ENCODE data around the gene CEP41. TPM values are rescaled to one million over a fixed set of nuclear protein-coding genes. Genes with fewer than 3 reads are reported as not detected.
A peak's percentile ranks its signal among the peaks of the same experiment; 100 is the strongest.

CEP41 gene
- 10 to 100 TPM in 1 of 4 donors, 1 to 10 TPM in 3; 3.1 to 10.7 (median 7.9) TPM for total RNA-seq

- WGBS, 2 donors, result 3 to 6% methylated on average over 47 to 52 of the region's 61 CpGs
These were observed at the start of gene CEP41 for GRCh38 chr7:130440527-130441365. Gene CEP41, minus strand, starts transcription at chr7:130441016. Its CDS starts 50 bp downstream, at chr7:130440966.

GRCh38 chr7:130490311-130490791 lies 49.5 kb upstream of the CEP41 start:
- peak overlapping the region in 1 of 3 donors; percentile 23 for H3K4me3 ChIP-seq (replicated peaks in 1 of 3)
- no peaks in the 10 kb centered on the region for H3K27me3 ChIP-seq
- DNase-seq, result no peak
- no peaks in the 10 kb centered on the region for H3K4me1 ChIP-seq
- no peaks in the 10 kb centered on the region for H3K9me3 ChIP-seq
- WGBS, 2 donors, result 82 to 83% methylated on average over 21 of the region's 21 CpGs
- intact Hi-C loops (cut with DNase I), result loop anchor here (10.0 kb wide), 1 partner anchor 426 kb away; no protein-coding TSS in a partner anchor
- TF ChIP-seq POLR2A (IDR thresholded peaks at IDR 0.05), result no peak
- TF ChIP-seq, protein P1, sequence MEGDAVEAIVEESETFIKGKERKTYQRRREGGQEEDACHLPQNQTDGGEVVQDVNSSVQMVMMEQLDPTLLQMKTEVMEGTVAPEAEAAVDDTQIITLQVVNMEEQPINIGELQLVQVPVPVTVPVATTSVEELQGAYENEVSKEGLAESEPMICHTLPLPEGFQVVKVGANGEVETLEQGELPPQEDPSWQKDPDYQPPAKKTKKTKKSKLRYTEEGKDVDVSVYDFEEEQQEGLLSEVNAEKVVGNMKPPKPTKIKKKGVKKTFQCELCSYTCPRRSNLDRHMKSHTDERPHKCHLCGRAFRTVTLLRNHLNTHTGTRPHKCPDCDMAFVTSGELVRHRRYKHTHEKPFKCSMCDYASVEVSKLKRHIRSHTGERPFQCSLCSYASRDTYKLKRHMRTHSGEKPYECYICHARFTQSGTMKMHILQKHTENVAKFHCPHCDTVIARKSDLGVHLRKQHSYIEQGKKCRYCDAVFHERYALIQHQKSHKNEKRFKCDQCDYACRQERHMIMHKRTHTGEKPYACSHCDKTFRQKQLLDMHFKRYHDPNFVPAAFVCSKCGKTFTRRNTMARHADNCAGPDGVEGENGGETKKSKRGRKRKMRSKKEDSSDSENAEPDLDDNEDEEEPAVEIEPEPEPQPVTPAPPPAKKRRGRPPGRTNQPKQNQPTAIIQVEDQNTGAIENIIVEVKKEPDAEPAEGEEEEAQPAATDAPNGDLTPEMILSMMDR (IDR thresholded peaks at IDR 0.05), result no peak
- no peak overlapping the region for H3K27ac ChIP-seq
- H3K36me3 ChIP-seq, result no peaks in the 10 kb centered on the region

More at GRCh38 chr7:130440527-130441365, at the start of gene CEP41:
- H3K27ac ChIP-seq, result peak within 1 kb of the TSS; percentile 67 to 86 (median 80)
- DNase-seq, result peak; percentile 99
- H3K27me3 ChIP-seq, result no peaks in the 10 kb centered on the region
- intact Hi-C loops (cut with DNase I), result no loop called here
- H3K4me3 ChIP-seq (replicated peaks in 1 of 3), result peak within 1 kb of the TSS; percentile 15 to 67 (median 59)
- peaks cover 6 to 17% of the 10 kb centered on the region in 2 donors for H3K4me1 ChIP-seq
- no peaks in the 10 kb centered on the region for H3K9me3 ChIP-seq
- no peaks in the 10 kb centered on the region for H3K36me3 ChIP-seq
- TF ChIP-seq, protein P1 (IDR thresholded peaks at IDR 0.05), result no peak
- TF ChIP-seq POLR2A (IDR thresholded peaks at IDR 0.05), result no peak

DNA sequence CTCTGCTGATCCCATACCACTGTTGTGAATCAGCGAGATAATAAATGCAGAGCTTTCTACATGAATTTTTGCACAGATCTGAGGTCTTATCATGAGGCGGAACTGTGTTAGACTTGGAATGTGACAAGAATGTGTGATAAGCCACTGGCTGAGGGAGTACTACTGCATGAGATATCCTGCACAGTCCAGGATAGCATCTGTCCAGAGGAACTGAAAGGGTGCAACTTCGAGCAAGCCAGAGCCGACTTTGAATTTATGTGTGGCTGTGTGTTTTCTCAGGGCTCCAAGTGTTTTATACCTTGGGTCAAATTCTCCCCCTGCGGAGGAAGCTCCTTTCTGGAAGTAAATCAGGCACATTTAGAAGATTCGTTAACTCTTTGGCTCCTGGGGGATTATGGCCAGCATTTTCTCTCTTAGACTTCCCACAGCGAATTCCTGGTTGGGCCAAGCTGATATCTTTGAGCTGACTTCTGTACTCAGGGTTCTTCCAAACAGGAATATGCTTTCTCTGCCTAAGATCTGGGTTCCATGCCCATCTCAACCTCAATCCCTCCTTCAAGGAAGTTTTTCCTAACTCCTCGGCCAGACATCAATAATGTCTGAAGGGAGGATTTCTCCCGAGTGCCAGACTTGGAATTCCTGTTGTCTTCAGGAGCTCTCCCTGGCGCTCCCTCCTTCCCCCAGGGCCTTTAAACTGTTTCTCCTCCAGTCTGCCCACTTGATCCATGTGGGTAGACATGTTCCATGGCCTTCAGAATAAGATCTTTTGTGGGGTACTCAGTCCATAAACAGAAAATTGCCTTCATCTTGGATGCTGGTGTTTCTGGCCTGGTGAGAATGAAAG lies 48.5 kb upstream of the CEP41 start:
- H3K27ac ChIP-seq, result no peak overlapping the region
- no peak for DNase-seq
- intact Hi-C loops (cut with DNase I), result loop anchor here (10.0 kb wide), 1 partner anchor 215 kb away; no protein-coding TSS in a partner anchor
- no peak overlapping the region for H3K4me3 ChIP-seq (replicated peaks in 1 of 3)
- no peaks in the 10 kb centered on the region for H3K36me3 ChIP-seq
- TF ChIP-seq, protein P1 (IDR thresholded peaks at IDR 0.05), result no peak
- TF ChIP-seq POLR2A (IDR thresholded peaks at IDR 0.05), result no peak
- H3K4me1 ChIP-seq, result no peaks in the 10 kb centered on the region
- WGBS, 2 donors, result 72 to 73% methylated on average over 10 of the region's 10 CpGs
- no peaks in the 10 kb centered on the region for H3K9me3 ChIP-seq
- H3K27me3 ChIP-seq, result no peaks in the 10 kb centered on the region

DNA sequence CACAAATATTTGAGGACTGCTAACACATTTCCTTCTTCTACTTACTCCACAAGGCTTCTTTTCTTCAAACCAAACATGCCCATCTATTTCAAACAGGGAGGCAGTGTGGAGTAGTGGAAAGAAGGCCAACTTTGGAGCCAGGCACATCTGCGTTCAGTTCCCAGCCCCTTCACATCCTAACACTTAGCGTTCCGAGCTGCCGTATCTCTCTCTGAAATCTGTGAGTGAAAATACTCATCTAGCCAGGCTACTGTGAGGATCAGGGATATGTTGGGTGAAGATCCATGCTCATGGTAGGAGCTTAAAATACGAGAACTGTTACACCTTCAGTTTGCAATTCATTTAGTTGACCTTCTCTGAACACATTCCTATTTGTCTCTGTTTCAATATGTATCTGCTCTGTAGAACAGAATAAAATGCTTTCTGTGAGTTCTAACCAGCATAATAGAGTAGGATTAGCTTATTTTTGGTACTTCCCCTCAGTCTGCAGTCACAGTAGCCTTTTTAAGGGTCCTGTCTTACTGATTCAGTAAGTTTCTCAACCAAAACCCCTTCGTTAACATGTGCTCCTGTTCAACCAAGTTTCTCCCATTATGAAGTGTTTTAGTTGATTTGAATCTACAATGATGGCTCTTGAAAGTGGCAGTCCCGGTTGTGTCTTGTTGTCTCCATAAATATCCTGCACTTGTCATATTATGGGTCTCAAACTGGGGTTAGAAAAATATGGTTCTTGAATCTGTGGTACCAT lies 47.8 kb upstream of the CEP41 start:
- no peak for DNase-seq
- H3K4me3 ChIP-seq (replicated peaks in 1 of 3), result no peak overlapping the region
- intact Hi-C loops (cut with DNase I), result loop anchor here (10.0 kb wide), 1 partner anchor 214 kb away; no protein-coding TSS in a partner anchor
- no peaks in the 10 kb centered on the region for H3K27me3 ChIP-seq
- no peak overlapping the region for H3K27ac ChIP-seq
- 87 to 88% methylated on average over 7 of the region's 7 CpGs for WGBS, 2 donors
- no peaks in the 10 kb centered on the region for H3K4me1 ChIP-seq
- TF ChIP-seq POLR2A (IDR thresholded peaks at IDR 0.05), result no peak
- TF ChIP-seq, protein P1 (IDR thresholded peaks at IDR 0.05), result no peak
- H3K9me3 ChIP-seq, result no peaks in the 10 kb centered on the region
- H3K36me3 ChIP-seq, result no peaks in the 10 kb centered on the region
